Suprapubic skin (tissue), 4 donors: ENCODE data around the gene GALNT6. TPM values are rescaled to one million over a fixed set of nuclear protein-coding genes. Genes with fewer than 3 reads are reported as not detected.

Experiments used
- DNase-seq, 2 donors: peaks; one replicate each; pipeline ENCODE4 v3.0.0-alpha.2; 2019; ENCODE audit warnings: low spot score in 2 of 2
- H3K27ac ChIP-seq: fragments of 200-600 bp; sonication (generic); one replicate; pipeline ENCODE4 v1.5.1; 2019
- H3K27me3 ChIP-seq: fragments of 200-600 bp; sonication (generic); one replicate; pipeline ENCODE4 v1.5.1; 2019
- H3K36me3 ChIP-seq: fragments of 200-600 bp; sonication (generic); one replicate; pipeline ENCODE4 v1.5.1; 2019
- H3K4me1 ChIP-seq: fragments of 200-600 bp; sonication (generic); one replicate; pipeline ENCODE4 v1.5.1; 2019
- H3K4me3 ChIP-seq: fragments of 200-600 bp; sonication (generic); one replicate; pipeline ENCODE4 v1.5.1; 2019; ENCODE audit warnings: mild to moderate bottlenecking
- H3K9me3 ChIP-seq: fragments of 200-600 bp; sonication (generic); one replicate; pipeline ENCODE4 v1.5.1; 2019
- CTCF ChIP-seq, 2 donors: fragments of 200-600 bp in 1 of 2; fragments of 450-650 bp in 1 of 2; sonication (generic) in 1 of 2; IDR thresholded peaks; one replicate each; pipeline ENCODE4 v1.5.1; 2016 to 2019; ENCODE audit warnings: antibody characterized with exemption in 2 of 2, mild to moderate bottlenecking in 1 of 2, moderate library complexity in 1 of 2
- EP300 ChIP-seq: sonication (generic); formaldehyde crosslinking; IDR thresholded peaks from one replicate; pipeline ENCODE4 v1.6.1; 2017; ENCODE audit warnings: antibody characterized with exemption
- POLR2A ChIP-seq, 2 donors: fragments of 450-650 bp; IDR thresholded peaks; one replicate each; pipeline ENCODE4 v1.6.1; 2017; ENCODE audit warnings: antibody characterized with exemption in 2 of 2, mild to moderate bottlenecking in 2 of 2, moderate library complexity in 2 of 2
- POLR2AphosphoS5 ChIP-seq, 3 donors: sonication (generic); formaldehyde crosslinking; IDR thresholded peaks; one replicate each; pipeline ENCODE4 v1.6.1; 2017; ENCODE audit warnings: antibody characterized with exemption in 3 of 3
- WGBS: methylation state at CpG from one replicate; pipeline ENCODE4 v1.1.5; 2018; 5-methylcytosine and 5-hydroxymethylcytosine counted together
- total RNA-seq, 4 donors: library from RNA; depleted of rRNA; stranded (reverse); fragments of >200 nt; gene quantifications; one replicate each; pipeline ENCODE4 v1.1.0, GENCODE V29; 2016

GALNT6 gene
- total RNA-seq, 4 donors from 2014 or later, result 2.0 to 33.8 (median 8.8) TPM

GRCh38 chr12:51333536-51333935, 57.7 kb downstream of the GALNT6 start:
- Histone ChIP-seq H3K4me3 (no peak overlapping the region), H3K36me3 (no peaks in the 10 kb centered on the region), H3K4me1 (no peaks in the 10 kb centered on the region), H3K9me3 (no peaks in the 10 kb centered on the region), H3K27ac (no peak overlapping the region), H3K27me3 (no peaks in the 10 kb centered on the region)
- no peak for TF ChIP-seq CTCF (IDR thresholded peaks at IDR 0.05)
- no peak for TF ChIP-seq POLR2AphosphoS5 (IDR thresholded peaks at IDR 0.05)
- TF ChIP-seq EP300, result no peak
- DNase-seq, result no peak
- WGBS, result 71% methylated on average over 6 of the region's 6 CpGs

DNA sequence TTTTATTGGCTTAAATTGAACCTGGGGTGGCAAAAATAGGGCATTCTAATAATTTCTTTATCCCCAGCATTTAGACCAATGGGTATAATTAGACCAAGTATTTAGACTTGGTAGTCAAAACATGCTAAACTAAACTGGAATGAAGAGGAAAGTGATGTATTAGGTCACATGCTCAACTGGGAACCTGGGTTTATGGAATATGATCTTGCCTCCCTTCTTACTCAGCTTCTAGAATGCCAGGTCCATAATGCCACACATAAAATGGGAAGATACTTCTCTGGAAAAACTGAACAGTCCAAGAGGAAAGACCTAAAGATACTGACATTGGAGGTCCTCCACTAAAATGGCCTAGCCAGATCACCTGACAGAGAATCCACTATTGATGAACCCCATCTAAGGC, 61.0 kb downstream of the GALNT6 start:
- peaks cover 11% of the 10 kb centered on the region for H3K4me1 ChIP-seq
- TF ChIP-seq CTCF (IDR thresholded peaks at IDR 0.05) (no peak), POLR2A (IDR thresholded peaks at IDR 0.05) (no peak), POLR2AphosphoS5 (IDR thresholded peaks at IDR 0.05) (no peak)
- H3K27me3 ChIP-seq, result no peaks in the 10 kb centered on the region
- H3K27ac ChIP-seq, result no peak overlapping the region
- no peaks in the 10 kb centered on the region for H3K36me3 ChIP-seq
- H3K4me3 ChIP-seq, result no peak overlapping the region
- H3K9me3 ChIP-seq, result no peaks in the 10 kb centered on the region
- DNase-seq, result no peak

- H3K27ac ChIP-seq, result no peak overlapping the region
- H3K36me3 ChIP-seq, result no peaks in the 10 kb centered on the region
- no peak for DNase-seq
- no peaks in the 10 kb centered on the region for H3K9me3 ChIP-seq
- no peak for TF ChIP-seq CTCF (IDR thresholded peaks at IDR 0.05)
- no peak for TF ChIP-seq POLR2AphosphoS5 (IDR thresholded peaks at IDR 0.05)
- no peak for TF ChIP-seq EP300
- TF ChIP-seq POLR2A (IDR thresholded peaks at IDR 0.05), result no peak
- no peak overlapping the region for H3K4me3 ChIP-seq
- WGBS, result 77% methylated on average over 5 of the region's 5 CpGs
- peaks cover 13% of the 10 kb centered on the region for H3K4me1 ChIP-seq
- no peaks in the 10 kb centered on the region for H3K27me3 ChIP-seq
These were observed 61.5 kb downstream of the GALNT6 start for GRCh38 chr12:51329742-51330141.

GRCh38 chr12:51328587-51328986, 62.6 kb downstream of the GALNT6 start:
- Histone ChIP-seq H3K4me1 (peaks cover 24% of the 10 kb centered on the region), H3K9me3 (no peaks in the 10 kb centered on the region), H3K27me3 (no peaks in the 10 kb centered on the region), H3K4me3 (no peak overlapping the region), H3K36me3 (no peaks in the 10 kb centered on the region), H3K27ac (no peak overlapping the region)
- no peak for DNase-seq
- TF ChIP-seq POLR2AphosphoS5 (IDR thresholded peaks at IDR 0.05) (no peak), POLR2A (IDR thresholded peaks at IDR 0.05) (no peak), EP300 (no peak), CTCF (IDR thresholded peaks at IDR 0.05) (no peak)
- 87% methylated on average over 4 of the region's 4 CpGs for WGBS

DNA sequence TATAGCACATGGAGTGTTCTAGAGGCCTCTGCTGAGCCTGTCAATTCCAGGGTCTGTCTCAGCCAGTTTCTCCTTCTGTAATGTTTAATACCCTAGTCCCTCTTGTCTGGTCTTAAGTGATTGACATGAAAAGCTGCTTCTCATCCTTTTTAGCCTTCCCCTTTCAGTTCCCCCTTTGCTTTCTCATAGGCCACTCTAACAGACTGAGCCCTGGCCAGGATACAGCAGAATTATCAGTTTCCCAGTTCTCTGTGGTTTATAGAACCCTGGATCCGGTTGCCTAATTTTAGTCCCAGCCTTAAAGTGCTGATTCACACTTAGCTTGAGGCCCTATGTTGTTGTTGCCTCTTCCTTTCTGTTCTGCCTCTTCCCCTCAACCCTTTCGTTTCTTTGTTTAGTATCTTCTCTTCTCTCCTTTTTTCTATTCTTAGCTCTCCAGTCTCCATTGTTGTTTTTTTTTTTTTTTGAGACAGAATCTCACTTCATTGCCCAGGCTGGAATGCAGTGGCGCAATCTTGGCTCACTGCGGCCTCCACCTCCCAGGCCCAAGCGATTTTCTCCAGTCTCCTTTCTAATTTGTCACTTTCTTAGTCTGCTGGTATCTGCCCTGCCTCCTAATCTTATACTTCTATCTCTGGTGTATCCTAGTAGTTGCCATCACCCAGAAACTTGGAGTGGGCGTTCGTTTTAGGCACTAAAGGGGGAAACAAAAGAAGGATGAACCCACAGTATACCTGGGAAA, 64.3 kb downstream of the GALNT6 start:
- no peaks in the 10 kb centered on the region for H3K9me3 ChIP-seq
- peak overlapping the region; percentile 49 for H3K27ac ChIP-seq
- no peak for DNase-seq
- peaks cover 24% of the 10 kb centered on the region for H3K4me1 ChIP-seq
- no peaks in the 10 kb centered on the region for H3K36me3 ChIP-seq
- no peak overlapping the region for H3K4me3 ChIP-seq
- TF ChIP-seq EP300 (no peak), POLR2A (IDR thresholded peaks at IDR 0.05) (no peak), CTCF (IDR thresholded peaks at IDR 0.05) (no peak), POLR2AphosphoS5 (IDR thresholded peaks at IDR 0.05) (no peak)
- 60% methylated on average over 7 of the region's 7 CpGs for WGBS
- no peaks in the 10 kb centered on the region for H3K27me3 ChIP-seq
